Natural killer cell (primary cell): Measurements from ENCODE around the gene HELT. TPM values are rescaled to one million over a fixed set of nuclear protein-coding genes. Genes with fewer than 3 reads are reported as not detected.

Experiments used
- ATAC-seq, 3 donors: fragments of 150-1000 bp in 2 of 3; fragments of 200-7000 bp in 1 of 3; cut with Tn5 transposase; 1 replicate in 1 of 3; 2 replicates in 2 of 3; pipeline ENCODE4 v1.10.0; 2021; ENCODE audit warnings: mild to moderate bottlenecking in 2 of 3, moderate library complexity in 2 of 3
- DNase-seq, 2 donors: peaks; one replicate each; pipeline versions ENCODE4 v3.0.0 to v3.0.0-alpha.2; 2013 to 2021; ENCODE audit warnings: mixed read lengths in 1 of 2
- H3K27ac ChIP-seq: one replicate; pipeline ENCODE4 v1.5.1; 2013; ENCODE audit warnings: mild to moderate bottlenecking, low read length
- H3K27me3 ChIP-seq: one replicate; pipeline ENCODE4 v1.6.1; 2013; ENCODE audit warnings: low read length; ENCODE audit not compliant: control insufficient read depth, insufficient read depth
- H3K36me3 ChIP-seq: one replicate; pipeline ENCODE4 v1.6.1; 2013; ENCODE audit warnings: low read length; ENCODE audit not compliant: control insufficient read depth, insufficient read depth
- H3K4me1 ChIP-seq: one replicate; pipeline ENCODE4 v1.6.1; 2013; ENCODE audit warnings: low read length; ENCODE audit not compliant: control insufficient read depth, insufficient read depth
- H3K4me3 ChIP-seq: one replicate; pipeline ENCODE4 v1.5.1; 2013; ENCODE audit warnings: low read length
- H3K9me3 ChIP-seq: one replicate; pipeline ENCODE4 v1.6.1; 2013; ENCODE audit warnings: low read length; ENCODE audit not compliant: control insufficient read depth, insufficient read depth
- H3K27ac Mint-ChIP-seq, 2 donors: one replicate each; pipeline ENCODE4 v1.8.0; 2022; ENCODE audit warnings: mild to moderate bottlenecking in 2 of 2, mixed read lengths in 2 of 2, moderate library complexity in 1 of 2
- H3K27me3 Mint-ChIP-seq, 2 donors: one replicate each; pipeline ENCODE4 v1.8.0; 2022; ENCODE audit warnings: low read depth in 2 of 2, mixed read lengths in 2 of 2
- H3K36me3 Mint-ChIP-seq: one replicate; pipeline ENCODE4 v1.8.0; 2022; ENCODE audit warnings: mixed read lengths
- H3K4me1 Mint-ChIP-seq, 2 donors: one replicate each; pipeline ENCODE4 v1.8.0; 2022; ENCODE audit warnings: mixed read lengths in 2 of 2
- H3K4me3 Mint-ChIP-seq: one replicate; pipeline ENCODE4 v1.8.0; 2022; ENCODE audit warnings: mild to moderate bottlenecking, moderate library complexity, mixed read lengths
- H3K9me3 Mint-ChIP-seq, 2 donors: one replicate each; pipeline ENCODE4 v1.8.0; 2022; ENCODE audit warnings: mixed read lengths in 2 of 2
- CTCF ChIP-seq: fragments of 200-600 bp; IDR thresholded peaks from one replicate; pipeline ENCODE4 v1.8.0; 2022; ENCODE audit warnings: antibody characterized with exemption
- WGBS: methylation state at CpG from one replicate; pipeline ENCODE4 v1.1.7; 2013; ENCODE audit warnings: missing lambda C conversion rate; ENCODE audit not compliant: insufficient coverage; 5-methylcytosine and 5-hydroxymethylcytosine counted together
- intact Hi-C: fragments of 100-400 bp; cut with micrococcal nuclease; formaldehyde crosslinking; loops from one replicate; pipeline ENCODE4 v1.14.2; 2022
- total RNA-seq, 4 donors: library from RNA; stranded (reverse); fragments of 120-200 nt in 1 of 4; gene quantifications; one replicate each; pipeline versions ENCODE4 v1.2.3 to v1.2.4, GENCODE V29; 2013 to 2022

Gene HELT
- total RNA-seq, 3 donors from 2014 or later (not counting 1 experiment from before 2014, with no cell fraction given), result not detected

GRCh38 chr4:185062606-185063005, 44.3 kb downstream of the HELT start:
- Mint-ChIP-seq H3K27ac (no peak overlapping the region), H3K4me1 (no peaks in the 10 kb centered on the region), H3K27me3 (peaks cover 19 to 25% of the 10 kb centered on the region in 2 donors), H3K9me3 (no peaks in the 10 kb centered on the region), H3K36me3 (no peaks in the 10 kb centered on the region), H3K4me3 (no peak overlapping the region)
- no peaks in the 10 kb centered on the region for H3K36me3 ChIP-seq
- intact Hi-C loops, result no loop called here
- no peak for ATAC-seq
- H3K27ac ChIP-seq, result no peak overlapping the region
- 92% methylated on average over 12 of the region's 12 CpGs for WGBS
- H3K9me3 ChIP-seq, result no peaks in the 10 kb centered on the region
- DNase-seq, result no peak
- H3K4me3 ChIP-seq, result no peak overlapping the region
- no peak for TF ChIP-seq CTCF
- H3K4me1 ChIP-seq, result no peaks in the 10 kb centered on the region
- H3K27me3 ChIP-seq, result no peaks in the 10 kb centered on the region

- H3K4me1 ChIP-seq, result no peaks in the 10 kb centered on the region
- 91% methylated on average over 5 of the region's 5 CpGs for WGBS
- H3K27me3 Mint-ChIP-seq, result peaks cover 7 to 14% of the 10 kb centered on the region in 2 donors
- H3K27ac Mint-ChIP-seq, result no peak overlapping the region
- no peaks in the 10 kb centered on the region for H3K9me3 Mint-ChIP-seq
- no peak for DNase-seq
- no peaks in the 10 kb centered on the region for H3K4me1 Mint-ChIP-seq
- no peak overlapping the region for H3K4me3 Mint-ChIP-seq
- H3K27me3 ChIP-seq, result peaks cover 5% of the 10 kb centered on the region
- H3K27ac ChIP-seq, result no peak overlapping the region
- ATAC-seq, result no peak
- intact Hi-C loops, result no loop called here
- H3K36me3 ChIP-seq, result no peaks in the 10 kb centered on the region
- H3K9me3 ChIP-seq, result no peaks in the 10 kb centered on the region
- no peaks in the 10 kb centered on the region for H3K36me3 Mint-ChIP-seq
- no peak for TF ChIP-seq CTCF
- no peak overlapping the region for H3K4me3 ChIP-seq
Measured at GRCh38 chr4:185066179-185066578, 47.9 kb downstream of the HELT start.

GRCh38 chr4:185068837-185069236, 50.5 kb downstream of the HELT start:
- WGBS, result 88% methylated on average over 3 of the region's 3 CpGs
- no peak overlapping the region for H3K27ac Mint-ChIP-seq

More at GRCh38 chr4:185068837-185069236, 50.5 kb downstream of the HELT start:
- Mint-ChIP-seq H3K36me3 (no peaks in the 10 kb centered on the region), H3K4me1 (no peaks in the 10 kb centered on the region), H3K4me3 (no peak overlapping the region), H3K27me3 (peaks cover 15 to 23% of the 10 kb centered on the region in 2 donors), H3K9me3 (no peaks in the 10 kb centered on the region)
- ATAC-seq (no peak), DNase-seq (no peak)
- intact Hi-C loops, result no loop called here
- no peak overlapping the region for H3K4me3 ChIP-seq
- H3K27me3 ChIP-seq, result peaks cover 5% of the 10 kb centered on the region
- no peak overlapping the region for H3K27ac ChIP-seq
- no peak for TF ChIP-seq CTCF
- no peaks in the 10 kb centered on the region for H3K36me3 ChIP-seq
- no peaks in the 10 kb centered on the region for H3K9me3 ChIP-seq
- H3K4me1 ChIP-seq, result no peaks in the 10 kb centered on the region

Other genes with a start within 250 kb of the HELT start
- 10 to 100 TPM; 13.2 to 43.1 (median 13.3) TPM for gene ACSL1, start 192.5 kb upstream of the HELT start, total RNA-seq
- 1 to 10 TPM; 5.6 to 8.2 (median 7.5) TPM for gene SLC25A4, start 124.8 kb downstream of the HELT start, total RNA-seq
- 10 to 100 TPM; 25.7 to 30.5 (median 25.9) TPM for gene CFAP97, start 185.5 kb downstream of the HELT start, total RNA-seq
- 10 to 100 TPM; 15.5 to 18.0 (median 16.6) TPM for gene SNX25, start 191.1 kb downstream of the HELT start, total RNA-seq